Adrenal gland (tissue), 5 donors: ENCODE results near the gene PHOX2B.

Source experiments
- POLR2A ChIP-seq, 2 donors: fragments of 450-650 bp; IDR thresholded peaks; one replicate each; pipeline ENCODE4 v1.6.1; 2017; ENCODE audit warnings: antibody characterized with exemption in 2 of 2, mild to moderate bottlenecking in 2 of 2, moderate library complexity in 1 of 2
- TF ChIP-seq, protein P1 (sequence below), 6 experiments: fragments of 450-650 bp in 4 of 6; fragments of 200-600 bp in 2 of 6; sonication (generic) in 1 of 6; IDR thresholded peaks; 1 replicate in 5 of 6; 2 replicates in 1 of 6; pipeline versions ENCODE4 v1.5.1 to v1.8.0; 2016 to 2021; ENCODE audit warnings: antibody characterized with exemption in 6 of 6, mild to moderate bottlenecking in 2 of 6, moderate library complexity in 1 of 6
- donor health status: DM: no; HTN: no; CAD: no.

DNA sequence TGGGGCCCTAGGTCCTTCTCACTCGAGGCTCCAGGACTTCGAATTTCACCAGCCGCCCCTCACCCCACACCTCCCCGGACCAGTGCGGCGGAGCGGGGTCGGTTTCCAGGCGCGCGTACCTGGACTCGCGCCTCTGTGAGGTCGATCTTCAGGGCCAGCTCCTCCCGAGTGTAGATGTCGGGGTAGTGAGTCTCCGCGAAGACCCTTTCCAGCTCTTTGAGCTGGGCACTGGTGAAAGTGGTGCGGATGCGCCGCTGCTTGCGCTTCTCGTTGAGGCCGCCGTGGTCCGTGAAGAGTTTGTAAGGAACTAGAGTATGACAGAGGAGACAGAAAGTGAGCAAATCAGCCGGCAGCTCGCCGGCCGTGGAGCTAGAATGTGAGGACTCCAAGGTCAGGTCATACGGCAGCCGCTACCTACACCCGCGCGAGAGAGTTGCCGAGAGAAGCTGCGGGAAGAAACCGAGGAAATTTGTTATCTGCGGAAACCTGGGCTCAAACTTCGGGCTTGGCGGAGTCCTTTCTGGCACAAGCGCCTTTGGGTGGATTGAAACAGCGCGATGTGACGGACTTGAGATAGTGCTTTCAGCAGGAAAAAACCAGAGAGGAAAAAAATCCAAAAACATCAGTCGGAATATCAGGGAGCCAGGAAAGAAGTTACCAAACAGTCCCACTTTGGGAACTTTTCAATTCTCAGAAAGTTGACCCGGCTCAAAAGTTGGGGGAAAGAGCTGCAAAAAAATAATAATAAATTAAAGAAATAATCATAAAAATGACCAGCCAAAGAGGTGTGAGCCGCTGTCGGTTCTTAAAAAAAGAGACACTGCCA lies 1.1 kb downstream of the PHOX2B start:
- TF ChIP-seq, protein P1, sequence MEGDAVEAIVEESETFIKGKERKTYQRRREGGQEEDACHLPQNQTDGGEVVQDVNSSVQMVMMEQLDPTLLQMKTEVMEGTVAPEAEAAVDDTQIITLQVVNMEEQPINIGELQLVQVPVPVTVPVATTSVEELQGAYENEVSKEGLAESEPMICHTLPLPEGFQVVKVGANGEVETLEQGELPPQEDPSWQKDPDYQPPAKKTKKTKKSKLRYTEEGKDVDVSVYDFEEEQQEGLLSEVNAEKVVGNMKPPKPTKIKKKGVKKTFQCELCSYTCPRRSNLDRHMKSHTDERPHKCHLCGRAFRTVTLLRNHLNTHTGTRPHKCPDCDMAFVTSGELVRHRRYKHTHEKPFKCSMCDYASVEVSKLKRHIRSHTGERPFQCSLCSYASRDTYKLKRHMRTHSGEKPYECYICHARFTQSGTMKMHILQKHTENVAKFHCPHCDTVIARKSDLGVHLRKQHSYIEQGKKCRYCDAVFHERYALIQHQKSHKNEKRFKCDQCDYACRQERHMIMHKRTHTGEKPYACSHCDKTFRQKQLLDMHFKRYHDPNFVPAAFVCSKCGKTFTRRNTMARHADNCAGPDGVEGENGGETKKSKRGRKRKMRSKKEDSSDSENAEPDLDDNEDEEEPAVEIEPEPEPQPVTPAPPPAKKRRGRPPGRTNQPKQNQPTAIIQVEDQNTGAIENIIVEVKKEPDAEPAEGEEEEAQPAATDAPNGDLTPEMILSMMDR (IDR thresholded peaks at IDR 0.05), result no peak
- no peak for TF ChIP-seq POLR2A (IDR thresholded peaks at IDR 0.05)
